H1 (cell line): Measurements from ENCODE around the gene GBF1. TPM values are rescaled to one million over a fixed set of nuclear protein-coding genes. Genes with fewer than 3 reads are reported as not detected.
A peak's percentile ranks its signal among the peaks of the same experiment; 100 is the strongest.

ENCODE experiments used
- CTCF ChIA-PET: fragments of 300-600 bp; sonication (Branson Sonifier 250); formaldehyde crosslinking; loops from one replicate; lab custom pipeline; 2021; ENCODE audit not compliant: partially characterized antibody; lab: Charles Lee
- POLR2A ChIA-PET: fragments of 300-600 bp; sonication (Branson Sonifier 250); formaldehyde crosslinking; loops from one replicate; lab custom pipeline; 2021; ENCODE audit warnings: inconsistent platforms; ENCODE audit not compliant: partially characterized antibody; lab: Charles Lee
- DNase-seq, 2 experiments: peaks; one replicate each; pipeline versions ENCODE4 v3.0.0 to v3.0.0-alpha.2; 2010 to 2022; ENCODE audit warnings: low spot score in 2 of 2, low read depth in 1 of 2, mixed read lengths in 1 of 2
- FAIRE-seq: peaks from 2 replicates; lab custom pipeline; 2011; peaks lifted over from hg19 to GRCh38; lab: Jason Lieb, UNC
- H2AFZ ChIP-seq: 2 replicates; pipeline ENCODE4 v1.8.1; 2012; ENCODE audit warnings: low read length, inconsistent platforms
- H2AK5ac ChIP-seq: 2 replicates; pipeline ENCODE4 v1.6.1; 2013; ENCODE audit warnings: low read depth, low read length
- H2BK120ac ChIP-seq: replicated peaks from 2 replicates; pipeline ENCODE3; 2013; ENCODE audit warnings: low read depth, low read length, inconsistent platforms
- H2BK12ac ChIP-seq: 2 replicates; pipeline ENCODE4 v1.6.1; 2013; ENCODE audit warnings: low read depth, low read length
- H2BK15ac ChIP-seq: 2 replicates; pipeline ENCODE4 v1.6.1; 2013; ENCODE audit warnings: low read length
- H2BK20ac ChIP-seq: 2 replicates; pipeline ENCODE4 v1.6.1; 2013; ENCODE audit warnings: low read length
- H2BK5ac ChIP-seq: 2 replicates; pipeline ENCODE4 v1.6.1; 2013; ENCODE audit warnings: low read depth, low read length
- H3K14ac ChIP-seq: 2 replicates; pipeline ENCODE4 v1.6.1; 2013; ENCODE audit warnings: inconsistent platforms; ENCODE audit not compliant: insufficient read length
- H3K18ac ChIP-seq: 2 replicates; pipeline ENCODE4 v1.6.1; 2013; ENCODE audit warnings: low read length; ENCODE audit errors: extremely low read depth
- H3K23ac ChIP-seq: 2 replicates; pipeline ENCODE4 v1.6.1; 2013; ENCODE audit warnings: inconsistent platforms; ENCODE audit not compliant: insufficient read length
- H3K23me2 ChIP-seq: 2 replicates; pipeline ENCODE4 v1.6.1; 2013; ENCODE audit warnings: low read depth, low read length
- H3K27ac ChIP-seq: 2 replicates; pipeline ENCODE4 v1.6.1; 2011; ENCODE audit warnings: low read depth, low read length, inconsistent platforms
- H3K27me3 ChIP-seq, 4 experiments: replicated peaks in 1 of 4; 1 replicate in 1 of 4; 2 replicates in 3 of 4; pipeline versions ENCODE4 v1.6.1 to v1.8.1; 2011 to 2013; ENCODE audit warnings: low read length in 3 of 4, mild to moderate bottlenecking in 3 of 4, inconsistent platforms in 2 of 4, mixed read lengths in 2 of 4, moderate library complexity in 1 of 4; ENCODE audit not compliant: control insufficient read depth in 3 of 4, insufficient read depth in 3 of 4; ENCODE audit errors: extremely low read depth in 1 of 4
- H3K36me3 ChIP-seq, 4 experiments: 2 replicates each; pipeline versions ENCODE4 v1.6.1 to v1.8.1; 2011 to 2013; ENCODE audit warnings: mild to moderate bottlenecking in 4 of 4, low read length in 3 of 4, moderate library complexity in 2 of 4, control low read depth in 1 of 4, inconsistent platforms in 1 of 4; ENCODE audit not compliant: insufficient read depth in 4 of 4, control insufficient read depth in 2 of 4
- H3K4ac ChIP-seq: replicated peaks from 2 replicates; pipeline ENCODE3; 2013; ENCODE audit warnings: low read length, low read depth, mixed read lengths, inconsistent platforms; ENCODE audit not compliant: insufficient read length
- H3K4me1 ChIP-seq, 4 experiments: replicated peaks in 1 of 4; 1 replicate in 1 of 4; 2 replicates in 3 of 4; pipeline versions ENCODE4 v1.6.1 to v1.8.1; 2011 to 2013; ENCODE audit warnings: low read length in 3 of 4, inconsistent platforms in 2 of 4, mixed read lengths in 1 of 4; ENCODE audit not compliant: insufficient read depth in 4 of 4, control insufficient read depth in 3 of 4
- H3K4me2 ChIP-seq, 2 experiments: 2 replicates each; pipeline versions ENCODE4 v1.6.1 to v1.8.1; 2011 to 2013; ENCODE audit warnings: low read depth in 2 of 2, low read length in 2 of 2, control low read depth in 1 of 2, inconsistent platforms in 1 of 2, mild to moderate bottlenecking in 1 of 2; ENCODE audit not compliant: insufficient read depth in 1 of 2
- H3K4me3 ChIP-seq, 4 experiments: fragments of 200-600, 300-600 bp in 1 of 4; sonication (generic), shearing (Covaris generic), sonication (Bioruptor Twin) in 1 of 4; 2 replicates each; pipeline versions ENCODE4 v1.5.1 to v1.8.1; 2011 to 2016; ENCODE audit warnings: low read length in 4 of 4, low read depth in 3 of 4, control low read depth in 2 of 4, inconsistent platforms in 2 of 4, mild to moderate bottlenecking in 2 of 4, mixed read lengths in 1 of 4, moderate library complexity in 1 of 4; ENCODE audit not compliant: insufficient read depth in 2 of 4; ENCODE audit errors: extremely low read depth in 1 of 4
- H3K56ac ChIP-seq: replicated peaks from 2 replicates; pipeline ENCODE3; 2013; ENCODE audit warnings: low read depth, mild to moderate bottlenecking, mixed read lengths, low read length, inconsistent platforms; ENCODE audit not compliant: insufficient read length
- H3K79me1 ChIP-seq: 2 replicates; pipeline ENCODE4 v1.6.1; 2013; ENCODE audit warnings: low read depth, low read length, control low read depth
- H3K79me2 ChIP-seq, 2 experiments: 2 replicates each; pipeline versions ENCODE4 v1.6.1 to v1.8.1; 2012 to 2013; ENCODE audit warnings: low read length in 2 of 2, mild to moderate bottlenecking in 2 of 2, inconsistent platforms in 1 of 2; ENCODE audit not compliant: insufficient read depth in 2 of 2, control insufficient read depth in 1 of 2
- H3K9ac ChIP-seq, 4 experiments: replicated peaks in 1 of 4; 1 replicate in 1 of 4; 2 replicates in 3 of 4; pipeline versions ENCODE4 v1.6.1 to v1.8.1; 2011 to 2013; ENCODE audit warnings: low read depth in 3 of 4, low read length in 3 of 4, control low read depth in 2 of 4, mild to moderate bottlenecking in 2 of 4, moderate library complexity in 2 of 4, inconsistent platforms in 1 of 4; ENCODE audit errors: extremely low read depth in 1 of 4
- H3K9me3 ChIP-seq, 2 experiments: 2 replicates each; pipeline versions ENCODE4 v1.6.1 to v1.8.1; 2012 to 2013; ENCODE audit warnings: mild to moderate bottlenecking in 2 of 2, moderate library complexity in 2 of 2, control low read depth in 1 of 2, inconsistent platforms in 1 of 2, low read depth in 1 of 2, low read length in 1 of 2, mixed read lengths in 1 of 2; ENCODE audit not compliant: insufficient read depth in 2 of 2
- H4K20me1 ChIP-seq, 2 experiments: replicated peaks in 1 of 2; 2 replicates each; pipeline versions ENCODE3 to v1.8.1; 2011 to 2013; ENCODE audit warnings: inconsistent platforms in 2 of 2, low read length in 2 of 2, mild to moderate bottlenecking in 1 of 2; ENCODE audit not compliant: insufficient read depth in 2 of 2, control insufficient read depth in 1 of 2
- H4K5ac ChIP-seq: 2 replicates; pipeline ENCODE4 v1.6.1; 2013; ENCODE audit warnings: low read length, low read depth, mixed read lengths, inconsistent platforms; ENCODE audit not compliant: insufficient read length
- H4K8ac ChIP-seq: 2 replicates; pipeline ENCODE4 v1.8.0; 2013; ENCODE audit warnings: mild to moderate bottlenecking, moderate library complexity, low read length, inconsistent platforms; ENCODE audit not compliant: insufficient read depth; ENCODE audit errors: extremely low read depth
- H4K91ac ChIP-seq: replicated peaks from 2 replicates; pipeline ENCODE3; 2013; ENCODE audit warnings: low read length, mixed read lengths, inconsistent platforms; ENCODE audit not compliant: insufficient read length
- CBX5 ChIP-seq: fragments of 300-800, 300-1000 bp; sonication (generic); IDR thresholded peaks from 2 replicates; pipeline ENCODE4 v1.7.1; 2016; ENCODE audit warnings: antibody characterized with exemption, low read length, low read depth
- CBX8 ChIP-seq: fragments of 300-800, 300-1000 bp; sonication (generic); IDR thresholded peaks from 2 replicates; pipeline ENCODE4 v1.7.1; 2016; ENCODE audit warnings: low read depth, low read length, borderline replicate concordance
- NANOG ChIP-seq: IDR thresholded peaks from 2 replicates; pipeline ENCODE4 v1.6.1; 2011; ENCODE audit warnings: low read length, low read depth, mild to moderate bottlenecking, inconsistent platforms; ENCODE audit not compliant: insufficient read depth, poor library complexity, severe bottlenecking
- NRF1 ChIP-seq: IDR thresholded peaks from 2 replicates; pipeline ENCODE4 v1.6.1; 2011; ENCODE audit warnings: mild to moderate bottlenecking, low read depth, low read length, improper control_type of control experiment
- ZNF274 ChIP-seq: IDR thresholded peaks from 2 replicates; pipeline ENCODE4 v1.7.0; 2012; ENCODE audit warnings: low read length, borderline replicate concordance; ENCODE audit errors: extremely low read depth
- WGBS, 2 experiments: shearing (Covaris generic) in 1 of 2; methylation state at CpG; one replicate each; pipeline versions ENCODE4 v1.1.6 to v1.1.7; 2013 to 2015; ENCODE audit warnings: low lambda C conversion rate in 2 of 2, mixed read lengths in 2 of 2, inconsistent platforms in 1 of 2, low coverage in 1 of 2, missing lambda C conversion rate in 1 of 2; ENCODE audit not compliant: insufficient replicate concordance in 2 of 2, insufficient coverage in 1 of 2, insufficient read length in 1 of 2; ENCODE audit errors: extremely low coverage in 1 of 2, missing lambda C conversion rate in 1 of 2; 5-methylcytosine and 5-hydroxymethylcytosine counted together
- polyA plus RNA-seq, 7 experiments: library from polyadenylated mRNA; depleted of rRNA in 3 of 7; stranded (reverse) in 5 of 7; unstranded in 2 of 7; fragments of >200 nt in 5 of 7; fragments of 200-250 nt in 2 of 7; gene quantifications; 1 replicate in 5 of 7; 2 replicates in 1 of 7; 4 replicates in 1 of 7; pipeline versions ENCODE4 v1.2.1 to v1.2.3, GENCODE V29; 2011 to 2013; ENCODE audit warnings: missing spikeins in 2 of 7, mixed read lengths in 2 of 7
- total RNA-seq: library from RNA; stranded (reverse); fragmentation: NEBNext Ultra II Directional; extraction: Animal tissue kit (Norgen Biotek cat#: 25700); gene quantifications from 2 replicates; pipeline ENCODE4 v1.2.1, GENCODE V29; 2021

Gene GBF1
- total and polyA plus RNA-seq, 2 of the 8 experiments (the other 6 are each of a cell fraction or from before 2014, with no cell fraction given) = 11.0 to 25.5 TPM

DNA sequence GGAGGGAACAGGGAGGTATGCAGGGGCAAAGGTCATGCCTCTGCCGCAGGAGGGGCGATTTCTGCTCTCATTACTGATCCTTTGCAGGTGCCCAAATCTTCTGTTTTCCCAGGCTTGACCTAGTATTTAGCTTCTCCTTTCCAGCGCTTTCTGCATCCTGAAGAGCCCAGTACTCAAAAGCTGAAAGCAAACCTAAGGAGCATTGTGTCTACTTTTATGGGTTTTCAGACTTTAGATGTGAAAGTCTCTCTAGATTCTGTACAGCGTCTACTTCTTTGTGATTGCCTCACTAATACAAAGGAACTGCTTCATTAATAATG is 560 bp downstream of the GBF1 start:
- Histone ChIP-seq H3K4ac (no peak overlapping the region), H4K5ac (no peak overlapping the region), H3K27ac (0 out of 2 replicates have a peak overlapping the region, but pooled peaks have one; percentile 43), H3K9me3 (no peaks in the 10 kb centered on the region), H3K23me2 (peaks cover 10% of the 10 kb centered on the region), H3K4me3 (peak overlapping the region; percentile 86 to 98 (median 92)), H4K91ac (no peak overlapping the region), H3K18ac (no peak overlapping the region), H2BK5ac (peak overlapping the region; percentile 74; the same call in 1 of the 2 replicates), H2BK15ac (no peak overlapping the region), H2AFZ (no peak overlapping the region), H3K36me3 (no peaks in the 10 kb centered on the region), H3K27me3 (peaks cover 14 to 26% (median 19%) of the 10 kb centered on the region in 4 experiments), H2BK120ac (no peak overlapping the region), H2AK5ac (no peak overlapping the region), H3K23ac (no peak overlapping the region), H3K4me1 (peaks cover 4 to 10% (median 4%) of the 10 kb centered on the region in 4 experiments; a peak in 6 of 7 replicates), H3K79me2 (peaks cover 0 to 38% of the 10 kb centered on the region in 2 experiments; a peak in 2 of 4 replicates), H3K14ac (no peak overlapping the region), H2BK20ac (no peak overlapping the region), H3K4me2 (peak overlapping the region; percentile 75 to 81), H4K20me1 (peaks cover 5 to 7% of the 10 kb centered on the region in 2 experiments), H3K9ac (peak overlapping the region; percentile 45 to 94 (median 76); a peak in 5 of 7 replicates), H2BK12ac (no peak overlapping the region), H3K56ac (no peak overlapping the region), H3K79me1 (peaks cover 9% of the 10 kb centered on the region), H4K8ac (no peak overlapping the region)
- ChIA-PET CTCF (interaction anchor here (0.6 to 3.3 kb wide), 8 partner anchors 12 to 1222 kb away, joined by 3 to 19 read pairs (median 5); no protein-coding TSS in a partner anchor), POLR2A (interaction anchor here (1.1 to 2.0 kb wide), 3 partner anchors 15 to 215 kb away, joined by 4 to 12 read pairs (median 4); partner anchors contain the start of gene NOLC1)
- DNase-seq (no peak), FAIRE-seq (no peak)
- WGBS, 2 experiments = 13% methylated on average over 4 of the region's 4 CpGs; no CpG with 5 or more reads in 1 of the 2 experiments
- TF ChIP-seq NANOG = no peak
- no peak for TF ChIP-seq CBX5
- TF ChIP-seq CBX8 = no peak
- TF ChIP-seq NRF1 = no peak
- TF ChIP-seq ZNF274 = no peak
